Measurements from ENCODE around the gene FGF18.

FGF18 gene

GRCh38 chr5:171506951-171507350, 87.5 kb downstream of the FGF18 start:
- no peak for DNase-seq

All from CD4-positive, alpha-beta T cell treated with Interleukin-17A for 1 hour (primary cell).